Cerebellar nuclear complex (tissue), 1 donor: ENCODE measurements around the gene MYADML2.

Experiments
- DNase-seq, 2 experiments: peaks; one replicate each; lab custom pipeline; 2025; lab: John Stamatoyannopoulos, UW

The MYADML2 gene

DNA sequence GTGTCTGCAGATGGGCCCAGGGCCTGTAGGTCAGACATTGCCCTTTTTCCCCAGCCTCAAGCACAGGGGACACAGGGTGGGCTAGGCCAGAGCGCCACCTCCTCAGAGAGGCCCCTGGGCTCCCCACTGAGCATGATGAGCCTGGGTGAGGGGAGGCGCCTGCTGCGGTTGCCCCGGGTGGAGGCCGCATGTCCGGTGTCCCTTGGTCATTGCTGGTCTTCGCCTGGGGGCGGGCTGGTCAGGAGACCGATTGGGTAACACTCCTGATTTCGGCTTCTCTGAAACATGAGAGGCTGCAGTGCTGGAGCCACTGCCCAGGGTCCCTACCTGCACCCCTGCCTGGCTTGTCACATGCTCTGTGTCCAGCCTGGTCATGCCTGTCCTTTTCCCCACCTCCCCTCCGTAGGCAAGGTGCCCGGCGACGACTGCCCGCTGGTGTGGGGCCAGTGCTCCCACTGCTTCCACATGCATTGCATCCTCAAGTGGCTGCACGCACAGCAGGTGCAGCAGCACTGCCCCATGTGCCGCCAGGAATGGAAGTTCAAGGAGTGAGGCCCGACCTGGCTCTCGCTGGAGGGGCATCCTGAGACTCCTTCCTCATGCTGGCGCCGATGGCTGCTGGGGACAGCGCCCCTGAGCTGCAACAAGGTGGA, 47.4 kb downstream of the MYADML2 start:
- DNase-seq = no peak

DNA sequence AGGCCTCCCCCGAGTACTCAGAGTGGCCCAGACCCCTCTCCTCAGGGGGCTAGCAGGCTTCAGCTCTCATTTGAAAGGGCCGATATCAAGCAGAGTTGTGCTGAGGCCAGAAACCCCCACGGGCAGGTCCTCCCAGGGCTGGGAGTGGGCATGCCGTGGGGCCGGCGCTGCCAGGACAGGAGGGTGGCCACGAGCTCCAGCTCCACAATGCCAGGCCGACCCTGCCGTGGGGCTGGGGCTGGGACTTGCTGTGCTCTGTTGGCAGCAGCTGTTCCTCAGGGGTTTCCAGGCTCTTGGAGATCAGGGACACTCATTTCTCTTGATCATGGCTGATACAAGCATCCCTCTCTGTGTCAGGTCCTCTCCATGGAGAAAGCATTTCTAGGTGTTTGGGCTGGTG, 48.1 kb downstream of the MYADML2 start:
- DNase-seq = no peak

- no peak for DNase-seq
These were observed 48.8 kb downstream of the MYADML2 start for GRCh38 chr17:81898029-81898866.

- DNase-seq = no peak
These were observed 51.6 kb downstream of the MYADML2 start for GRCh38 chr17:81895400-81895799.

GRCh38 chr17:81891303-81891552, 55.8 kb downstream of the MYADML2 start:
- no peak for DNase-seq

DNA sequence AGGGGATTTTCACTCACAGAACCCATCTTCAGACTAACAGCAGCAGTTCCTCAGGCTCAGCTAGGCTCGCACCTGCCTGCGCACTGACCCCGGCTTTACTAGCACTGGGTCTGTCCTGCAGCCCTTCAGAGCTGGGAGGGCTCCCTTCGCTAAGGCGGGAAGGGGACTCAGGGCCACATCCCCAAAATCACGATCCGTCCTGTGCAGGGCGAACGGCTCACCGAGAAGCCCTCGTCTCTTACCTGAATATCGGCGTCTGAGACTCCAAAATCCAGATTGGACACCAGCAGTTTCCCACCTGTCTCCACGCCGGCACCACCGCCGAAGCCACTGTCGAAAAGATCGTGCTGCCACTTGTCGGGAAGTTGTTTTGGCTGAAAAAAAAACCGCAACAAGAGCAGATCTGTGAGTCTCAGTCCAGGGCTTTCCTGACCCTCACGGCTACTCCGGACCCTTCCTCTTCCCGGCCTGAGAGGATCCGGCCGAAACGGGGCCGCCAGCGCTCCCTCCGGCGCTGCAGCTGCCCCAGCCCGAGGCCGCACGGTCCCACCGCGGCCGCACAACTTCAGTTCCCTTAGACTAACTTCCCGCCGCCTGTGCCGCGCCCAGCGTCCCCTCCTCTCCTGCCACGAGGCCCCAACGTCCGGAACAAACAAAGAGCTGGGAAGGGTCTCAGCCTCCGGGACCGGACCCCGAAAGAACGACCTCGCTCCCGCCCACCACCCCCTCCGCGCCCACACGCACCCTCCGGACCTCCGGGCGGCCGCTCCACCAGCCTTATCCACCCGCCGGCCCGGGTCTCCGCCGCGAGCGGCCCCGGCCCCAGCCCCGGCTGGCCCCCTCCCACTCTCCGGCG, 56.4 kb downstream of the MYADML2 start:
- DNase-seq = no peak
